Activated CD8-positive, alpha-beta T cell treated with anti-CD3 and anti-CD28 coated beads, Interleukin-2, amount 10 ng/mL, durations not matched to agents 7 days and 5 days (primary cell): ENCODE data around the gene MTA2. TPM values are rescaled to one million over a fixed set of nuclear protein-coding genes. Genes with fewer than 3 reads are reported as not detected.

Experiments
- ATAC-seq: fragments of 150-1000 bp; cut with Tn5 transposase; one replicate; pipeline ENCODE4 v1.10.0; 2021; ENCODE audit warnings: moderate library complexity
- CTCF ChIA-PET: fragments of 350-600 bp; sonication (Branson Sonifier 250); formaldehyde crosslinking; loops from one replicate; lab custom pipeline; 2021; ENCODE audit warnings: antibody characterized with exemption; lab: Charles Lee
- POLR2A ChIA-PET: fragments of 350-600 bp; sonication (Branson Sonifier 250); formaldehyde crosslinking; loops from one replicate; lab custom pipeline; 2021; ENCODE audit warnings: antibody characterized with exemption; lab: Charles Lee
- DNase-seq: peaks from one replicate; pipeline ENCODE4 v3.0.0-alpha.2; 2020
- H3K27ac Mint-ChIP-seq: one replicate; pipeline ENCODE4 v1.8.0; 2021; ENCODE audit warnings: mild to moderate bottlenecking, mixed read lengths
- H3K27me3 Mint-ChIP-seq: one replicate; pipeline ENCODE4 v1.8.0; 2021; ENCODE audit warnings: low read depth, mixed read lengths
- H3K36me3 Mint-ChIP-seq: one replicate; pipeline ENCODE4 v1.8.0; 2021; ENCODE audit warnings: low read depth, mixed read lengths
- H3K4me1 Mint-ChIP-seq: one replicate; pipeline ENCODE4 v1.8.0; 2021; ENCODE audit warnings: low read depth, mixed read lengths
- H3K4me3 Mint-ChIP-seq: one replicate; pipeline ENCODE4 v1.8.0; 2021; ENCODE audit warnings: mild to moderate bottlenecking, mixed read lengths
- H3K9me3 Mint-ChIP-seq: one replicate; pipeline ENCODE4 v1.8.0; 2022; ENCODE audit warnings: mixed read lengths; ENCODE audit not compliant: insufficient read depth
- total RNA-seq, 2 experiments: library from RNA; stranded (reverse); gene quantifications; one replicate each; pipeline ENCODE4 v1.2.3, GENCODE V29; 2021

MTA2 gene
- total RNA-seq, 2 experiments from 2014 or later = 249 to 273 TPM

GRCh38 chr11:62612366-62613290 lies 11.0 kb upstream of the MTA2 start, which contains the start of the genes EML3 and ROM1:
EML3 (minus strand) TSS chr11:62612775; CDS start chr11:62612457, 318 bp downstream.
ROM1 (plus strand) TSS chr11:62613257; CDS start chr11:62613282, 25 bp downstream.
- ChIA-PET POLR2A (interaction anchor here (0.7 to 3.8 kb wide), 17 partner anchors 9 to 645 kb away, joined by 3 to 29 read pairs (median 6); partner anchors contain the start of genes B3GAT3, C11orf98, CSKMT and FTH1), CTCF (interaction anchor here (0.9 to 4.4 kb wide), 16 partner anchors 10 to 174 kb away, joined by 3 to 24 read pairs (median 6); partner anchors contain the start of genes B3GAT3, C11orf98, CSKMT and LBHD1)
- Mint-ChIP-seq H3K9me3 (no peaks in the 10 kb centered on the region), H3K4me3 (peak within 1 kb of the TSS; percentile 88), H3K27me3 (no peaks in the 10 kb centered on the region), H3K36me3 (peaks cover 38% of the 10 kb centered on the region), H3K27ac (peak within 1 kb of the TSS; percentile 96), H3K4me1 (peaks cover 56% of the 10 kb centered on the region)
- peak; percentile 78 for ATAC-seq
- DNase-seq = peak; percentile 92

DNA sequence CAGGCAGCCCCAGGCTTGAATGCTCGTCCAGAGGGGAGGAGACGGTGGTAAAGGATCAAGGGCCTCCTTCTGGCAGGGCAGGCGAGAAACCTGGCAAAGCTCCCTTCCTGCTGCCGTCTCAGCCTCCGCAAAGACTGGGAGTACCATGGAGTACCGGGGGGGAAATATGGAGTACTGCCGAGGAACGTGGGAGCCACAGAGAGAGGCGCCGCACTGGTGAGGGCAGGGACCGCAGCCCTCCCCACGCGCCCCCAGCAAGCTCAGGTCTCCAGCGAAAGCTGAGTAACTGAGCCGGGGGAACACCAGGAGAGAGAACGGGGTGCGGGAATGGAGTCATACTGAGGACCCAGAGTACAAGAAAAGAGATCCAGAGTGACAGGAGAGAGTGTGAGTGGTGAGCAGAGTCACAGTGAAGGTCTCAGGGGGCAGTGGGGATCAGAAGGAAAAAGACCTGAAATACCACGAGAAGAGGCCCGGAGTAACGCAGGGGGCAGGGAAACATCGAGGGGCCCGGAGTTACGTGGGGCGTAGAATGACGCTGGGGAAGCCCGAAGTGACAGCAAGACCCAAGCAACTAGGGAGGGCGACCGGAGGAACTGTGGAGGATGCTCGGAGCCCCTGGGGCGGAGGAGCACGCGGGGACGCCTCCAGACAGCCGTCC lies 10.2 kb upstream of the MTA2 start:
- ATAC-seq (peak; percentile 12), DNase-seq (peak; percentile 65)
- Mint-ChIP-seq H3K9me3 (no peaks in the 10 kb centered on the region), H3K27me3 (no peaks in the 10 kb centered on the region), H3K27ac (peak overlapping the region; percentile 96), H3K4me1 (peaks cover 60% of the 10 kb centered on the region), H3K36me3 (peaks cover 41% of the 10 kb centered on the region), H3K4me3 (peak overlapping the region; percentile 88)
- CTCF ChIA-PET = interaction anchor here (0.8 to 4.4 kb wide), 17 partner anchors 10 to 187 kb away, joined by 3 to 24 read pairs (median 6); partner anchors contain the start of genes B3GAT3, C11orf98, CSKMT and LBHD1
- POLR2A ChIA-PET = interaction anchor here (0.7 to 3.8 kb wide), 15 partner anchors 10 to 644 kb away, joined by 3 to 29 read pairs (median 6); partner anchors contain the start of genes B3GAT3, C11orf98, CSKMT and FTH1

GRCh38 chr11:62610814-62611704 lies 9.4 kb upstream of the MTA2 start:
- peak overlapping the region; percentile 96 for H3K27ac Mint-ChIP-seq
- DNase-seq (no peak), ATAC-seq (no peak)
- ChIA-PET CTCF (interaction anchor here (0.8 to 4.4 kb wide), 15 partner anchors 10 to 186 kb away, joined by 3 to 24 read pairs (median 6); partner anchors contain the start of genes B3GAT3, C11orf98, CSKMT and LBHD1), POLR2A (interaction anchor here (0.6 to 3.8 kb wide), 18 partner anchors 10 to 1634 kb away, joined by 3 to 29 read pairs (median 6); partner anchors contain the start of genes B3GAT3, C11orf98, CSKMT and FTH1)
- H3K36me3 Mint-ChIP-seq = peaks cover 41% of the 10 kb centered on the region
- H3K4me1 Mint-ChIP-seq = peaks cover 55% of the 10 kb centered on the region
- H3K4me3 Mint-ChIP-seq = peak overlapping the region; percentile 88
- no peaks in the 10 kb centered on the region for H3K9me3 Mint-ChIP-seq
- no peaks in the 10 kb centered on the region for H3K27me3 Mint-ChIP-seq

DNA sequence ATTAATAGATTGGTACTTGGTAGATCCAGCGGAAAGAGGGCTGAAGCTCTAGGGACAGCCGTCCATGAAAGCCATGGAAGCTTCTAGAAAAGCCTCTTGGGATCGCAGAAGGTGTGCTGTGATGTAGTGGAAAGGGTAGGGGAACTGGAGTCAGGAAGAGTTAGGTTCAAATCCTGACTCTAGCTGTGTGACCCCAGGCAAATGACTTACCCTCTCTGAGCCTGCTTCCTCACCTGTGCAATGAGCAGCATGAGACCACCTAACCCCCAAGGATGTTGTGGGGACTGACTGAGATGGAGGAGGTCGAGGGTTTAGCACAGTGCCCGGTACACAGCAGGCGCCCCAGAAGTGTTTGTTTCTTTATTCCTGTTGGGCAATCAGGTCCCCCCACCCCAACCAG lies 8.7 kb upstream of the MTA2 start:
- Mint-ChIP-seq H3K36me3 (peaks cover 47% of the 10 kb centered on the region), H3K4me3 (peak overlapping the region; percentile 88), H3K9me3 (no peaks in the 10 kb centered on the region), H3K4me1 (peaks cover 55% of the 10 kb centered on the region), H3K27ac (peak overlapping the region; percentile 81), H3K27me3 (no peaks in the 10 kb centered on the region)
- DNase-seq (no peak), ATAC-seq (no peak)
- CTCF ChIA-PET = interaction anchor here (1.5 to 4.4 kb wide), 5 partner anchors 12 to 186 kb away, joined by 3 to 24 read pairs (median 7); partner anchors contain the start of genes B3GAT3 and TUT1
- POLR2A ChIA-PET = interaction anchor here (0.7 to 3.8 kb wide), 9 partner anchors 9 to 245 kb away, joined by 3 to 29 read pairs (median 9); partner anchors contain the start of genes B3GAT3, C11orf98, CSKMT and HNRNPUL2

DNA sequence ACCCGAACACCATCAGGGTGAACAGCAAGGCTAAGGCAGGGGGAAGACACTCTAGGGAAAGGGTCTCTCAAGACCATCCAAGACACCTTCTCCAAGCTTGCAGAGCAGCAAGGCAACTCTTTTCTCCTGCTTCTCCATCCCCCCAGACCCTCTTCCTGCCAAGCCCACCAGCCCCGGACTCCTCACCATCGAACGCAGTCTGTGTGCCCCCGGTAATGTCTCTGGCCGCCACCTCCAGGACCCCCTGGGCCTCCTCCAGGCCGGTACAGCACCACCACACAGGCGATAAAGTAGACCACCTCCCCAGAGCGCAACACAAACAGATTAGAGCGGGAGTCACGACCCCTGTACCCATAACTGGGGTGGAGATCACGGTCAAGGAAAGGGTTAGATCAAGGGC lies 7.1 kb upstream of the MTA2 start:
- POLR2A ChIA-PET = interaction anchor here (1.2 to 2.4 kb wide), 3 partner anchors 12 to 56 kb away, joined by 5 to 11 read pairs (median 5); partner anchors contain the start of genes C11orf98, CSKMT and TUT1
- H3K4me3 Mint-ChIP-seq = no peak overlapping the region
- no peak for DNase-seq
- no peaks in the 10 kb centered on the region for H3K27me3 Mint-ChIP-seq
- H3K4me1 Mint-ChIP-seq = peaks cover 53% of the 10 kb centered on the region
- CTCF ChIA-PET = interaction anchor here (1.7 kb wide), 1 partner anchor 17 kb away, joined by 7 read pairs; the partner anchor contains the start of gene TUT1
- H3K27ac Mint-ChIP-seq = peak overlapping the region; percentile 24
- no peaks in the 10 kb centered on the region for H3K9me3 Mint-ChIP-seq
- H3K36me3 Mint-ChIP-seq = peaks cover 57% of the 10 kb centered on the region
- ATAC-seq = no peak

DNA sequence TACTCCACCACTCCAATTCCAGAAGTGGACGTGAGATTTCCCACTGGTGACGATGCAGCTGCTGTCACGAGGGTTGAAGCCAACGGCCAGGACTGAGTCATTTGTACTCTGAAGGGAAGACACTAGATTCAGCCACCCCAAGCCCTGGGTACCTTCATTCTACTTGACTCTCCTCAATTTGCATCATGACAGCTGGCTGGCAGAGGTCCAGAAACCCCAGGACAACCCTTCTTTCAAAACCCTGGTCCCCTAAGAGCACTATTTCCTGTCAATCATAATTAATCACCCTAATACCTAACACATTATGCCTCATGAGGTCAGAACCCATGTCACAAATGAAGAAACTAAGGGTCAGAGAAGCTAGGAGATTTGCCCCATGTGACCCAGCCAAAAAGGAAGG lies 6.0 kb upstream of the MTA2 start:
- ATAC-seq = no peak
- Mint-ChIP-seq H3K4me1 (peaks cover 57% of the 10 kb centered on the region), H3K4me3 (no peak overlapping the region), H3K36me3 (peaks cover 67% of the 10 kb centered on the region), H3K27ac (no peak overlapping the region), H3K27me3 (no peaks in the 10 kb centered on the region), H3K9me3 (no peaks in the 10 kb centered on the region)
- POLR2A ChIA-PET = interaction anchor here (0.5 to 2.4 kb wide), 6 partner anchors 13 to 209 kb away, joined by 3 to 11 read pairs (median 4); partner anchors contain the start of genes C11orf98, CSKMT, INTS5 and TUT1
- no peak for DNase-seq
- CTCF ChIA-PET = interaction anchor here (0.9 kb wide), 1 partner anchor 183 kb away, joined by 4 read pairs; no protein-coding TSS in a partner anchor

GRCh38 chr11:62605902-62606301 lies 4.2 kb upstream of the MTA2 start:
- Mint-ChIP-seq H3K4me3 (no peak overlapping the region), H3K27me3 (no peaks in the 10 kb centered on the region)
- ATAC-seq = no peak

GRCh38 chr11:62605467-62605866 lies 3.8 kb upstream of the MTA2 start:
- no peak overlapping the region for H3K27ac Mint-ChIP-seq
- H3K27me3 Mint-ChIP-seq = no peaks in the 10 kb centered on the region
- peaks cover 67% of the 10 kb centered on the region for H3K36me3 Mint-ChIP-seq
- H3K9me3 Mint-ChIP-seq = no peaks in the 10 kb centered on the region
- no peak for ATAC-seq
- CTCF ChIA-PET = interaction anchor here (1.9 kb wide), 1 partner anchor 13 kb away, joined by 5 read pairs; no protein-coding TSS in a partner anchor
- no peak for DNase-seq
- H3K4me1 Mint-ChIP-seq = peaks cover 52% of the 10 kb centered on the region
- no peak overlapping the region for H3K4me3 Mint-ChIP-seq
- POLR2A ChIA-PET = interaction anchor here (0.6 to 4.3 kb wide), 2 partner anchors 14 to 74 kb away, joined by 3 to 23 read pairs; partner anchors contain the start of genes TUT1 and UBXN1

More at GRCh38 chr11:62605902-62606301, 4.2 kb upstream of the MTA2 start:
- CTCF ChIA-PET = interaction anchor here (1.9 kb wide), 1 partner anchor 14 kb away, joined by 5 read pairs; no protein-coding TSS in a partner anchor
- H3K27ac Mint-ChIP-seq = no peak overlapping the region
- peaks cover 67% of the 10 kb centered on the region for H3K36me3 Mint-ChIP-seq
- POLR2A ChIA-PET = interaction anchor here (1.4 to 4.3 kb wide), 2 partner anchors 14 to 236 kb away, joined by 3 to 23 read pairs; partner anchors contain the start of gene TUT1
- H3K4me1 Mint-ChIP-seq = peaks cover 56% of the 10 kb centered on the region
- H3K9me3 Mint-ChIP-seq = no peaks in the 10 kb centered on the region
- DNase-seq = no peak

DNA sequence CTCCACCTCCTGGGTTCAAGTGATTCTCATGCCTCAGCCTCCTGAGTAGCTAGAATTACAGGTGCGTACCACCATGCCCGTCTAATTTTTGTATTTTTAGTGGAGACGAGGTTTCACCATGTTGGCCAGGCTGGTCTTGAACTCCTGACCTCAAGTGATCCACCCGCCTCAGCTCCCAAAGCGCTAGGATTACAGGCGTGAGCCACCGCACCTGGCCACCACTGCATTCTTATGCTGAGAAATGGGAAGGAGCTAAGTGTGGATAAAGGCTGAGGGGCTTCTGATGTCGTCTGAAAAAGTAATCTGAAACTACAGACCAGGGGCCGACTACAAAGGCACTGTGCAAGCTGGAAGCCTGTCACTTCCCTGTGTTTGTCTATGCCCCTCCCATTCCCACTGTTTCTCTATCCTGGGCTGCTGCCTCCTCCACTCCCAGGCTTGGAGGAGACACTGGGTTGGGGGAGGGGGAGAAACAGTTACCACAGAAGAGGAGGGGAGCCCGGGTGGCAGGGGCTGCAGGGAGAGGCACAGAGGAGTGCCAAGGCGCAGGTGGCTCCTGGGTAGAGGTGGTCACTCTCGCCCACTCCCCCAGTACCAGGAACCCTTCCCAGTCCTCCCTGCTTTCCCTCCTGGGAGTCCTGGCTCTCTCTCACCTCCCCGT lies 2.9 kb upstream of the MTA2 start:
- ChIA-PET POLR2A (interaction anchor here (1.0 to 4.3 kb wide), 2 partner anchors 13 to 61 kb away, joined by 3 to 23 read pairs; partner anchors contain the start of genes C11orf98, CSKMT and TUT1), CTCF (interaction anchor here (1.5 to 1.9 kb wide), 2 partner anchors 13 to 14 kb away, joined by 4 to 6 read pairs; partner anchors contain the start of gene TUT1)
- H3K27ac Mint-ChIP-seq = no peak overlapping the region
- peaks cover 48% of the 10 kb centered on the region for H3K4me1 Mint-ChIP-seq
- ATAC-seq (no peak), DNase-seq (no peak)
- peaks cover 69% of the 10 kb centered on the region for H3K36me3 Mint-ChIP-seq
- H3K27me3 Mint-ChIP-seq = no peaks in the 10 kb centered on the region
- no peak overlapping the region for H3K4me3 Mint-ChIP-seq
- H3K9me3 Mint-ChIP-seq = no peaks in the 10 kb centered on the region
